GM23338 (cell line): ENCODE data around the gene MYO9B. TPM values are rescaled to one million over a fixed set of nuclear protein-coding genes. Genes with fewer than 3 reads are reported as not detected.

Experiments
- ATAC-seq: fragments of 200-7000 bp; cut with Tn5 transposase; 3 replicates; pipeline ENCODE4 v1.9.1; 2020
- DNase-seq: peaks from one replicate; pipeline ENCODE4 v3.0.0-alpha.2; 2015; ENCODE audit warnings: low spot score
- H2AFZ ChIP-seq: fragments of 200-600 bp; sonication (generic); 2 replicates; pipeline ENCODE4 v1.8.0; 2016; ENCODE audit warnings: antibody characterized with exemption, mild to moderate bottlenecking, moderate library complexity
- H3F3A ChIP-seq: fragments of 200-600 bp; sonication (generic); replicated peaks from 2 replicates; pipeline ENCODE4 v1.8.0; 2017; ENCODE audit warnings: antibody characterized with exemption, mixed run types, low read depth
- H3K27ac ChIP-seq: fragments of 200-600 bp; sonication (generic); 2 replicates; pipeline ENCODE4 v1.6.1; 2016; ENCODE audit warnings: low read depth
- H3K27me3 ChIP-seq: fragments of 200-600 bp; sonication (generic); 2 replicates; pipeline ENCODE4 v1.8.0; 2016; ENCODE audit warnings: mild to moderate bottlenecking, mixed run types, moderate library complexity; ENCODE audit not compliant: insufficient read depth
- H3K36me3 ChIP-seq: fragments of 200-600 bp; sonication (generic); 2 replicates; pipeline ENCODE4 v1.8.0; 2016; ENCODE audit warnings: mild to moderate bottlenecking; ENCODE audit not compliant: insufficient read depth
- H3K4me1 ChIP-seq: fragments of 200-600 bp; sonication (generic); 2 replicates; pipeline ENCODE4 v1.8.0; 2016; ENCODE audit warnings: mild to moderate bottlenecking, moderate library complexity; ENCODE audit not compliant: insufficient read depth
- H3K4me2 ChIP-seq: fragments of 200-600 bp; sonication (generic); 2 replicates; pipeline ENCODE4 v1.7.1; 2017; ENCODE audit warnings: mixed run types
- H3K4me3 ChIP-seq: fragments of 200-600 bp; sonication (generic); 2 replicates; pipeline ENCODE4 v1.6.1; 2016; ENCODE audit warnings: mixed run types
- H3K79me2 ChIP-seq: fragments of 200-600 bp; sonication (generic); replicated peaks from 2 replicates; pipeline ENCODE4 v1.8.0; 2017; ENCODE audit warnings: mild to moderate bottlenecking; ENCODE audit not compliant: insufficient read depth
- H3K9me2 ChIP-seq: fragments of 200-600 bp; sonication (generic); 2 replicates; pipeline ENCODE4 v1.8.0; 2017; ENCODE audit not compliant: insufficient read depth
- H4K20me1 ChIP-seq: fragments of 200-600 bp; sonication (generic); replicated peaks from 2 replicates; pipeline ENCODE4 v1.8.0; 2017; ENCODE audit warnings: mild to moderate bottlenecking; ENCODE audit not compliant: insufficient read depth
- H3K27ac Mint-ChIP-seq: 2 replicates; pipeline ENCODE4 v1.8.0; 2020; ENCODE audit warnings: inconsistent platforms, mild to moderate bottlenecking, moderate library complexity, mixed read lengths
- H3K27me3 Mint-ChIP-seq: 3 replicates; pipeline ENCODE4 v1.8.0; 2022; ENCODE audit warnings: low read depth, mild to moderate bottlenecking, moderate library complexity, mixed read lengths, inconsistent platforms; ENCODE audit not compliant: insufficient read depth, poor library complexity
- H3K36me3 Mint-ChIP-seq: 3 replicates; pipeline ENCODE4 v1.8.0; 2021; ENCODE audit warnings: low read depth, mild to moderate bottlenecking, inconsistent platforms, moderate library complexity, mixed read lengths
- H3K4me1 Mint-ChIP-seq: 3 replicates; pipeline ENCODE4 v1.8.0; 2020; ENCODE audit warnings: mild to moderate bottlenecking, inconsistent platforms, mixed read lengths
- H3K4me3 Mint-ChIP-seq: 3 replicates; pipeline ENCODE4 v1.8.0; 2021; ENCODE audit warnings: moderate library complexity, mild to moderate bottlenecking, inconsistent platforms, mixed read lengths
- H3K9me3 Mint-ChIP-seq: 3 replicates; pipeline ENCODE4 v1.8.0; 2020; ENCODE audit warnings: moderate library complexity, mild to moderate bottlenecking, inconsistent platforms, mixed read lengths
- CREB1 ChIP-seq: fragments of 250-450 bp; sonication (Bioruptor Pico); IDR thresholded peaks from 2 replicates; pipeline ENCODE4 v1.5.0; 2020; ENCODE audit warnings: low read depth, mild to moderate bottlenecking, moderate library complexity
- CTCF ChIP-seq, 2 experiments: fragments of 200-600 bp in 1 of 2; sonication (generic) in 1 of 2; conservative IDR thresholded peaks; 2 replicates each; pipeline versions ENCODE4 v1.5.1 to v1.6.1; 2016 to 2017; ENCODE audit warnings: antibody characterized with exemption in 2 of 2, low read depth in 2 of 2, mild to moderate bottlenecking in 2 of 2, moderate library complexity in 1 of 2
- ETS1 ChIP-seq: IDR thresholded peaks from 2 replicates; pipeline ENCODE4 v1.6.1; 2016; ENCODE audit warnings: antibody characterized with exemption
- EZH2 ChIP-seq: fragments of 200-600 bp; sonication (generic); IDR thresholded peaks from one replicate; pipeline ENCODE4 v1.8.0; 2017; ENCODE audit warnings: antibody characterized with exemption, mild to moderate bottlenecking, low read depth; ENCODE audit not compliant: unreplicated experiment
- EZH2phosphoT487 ChIP-seq: fragments of 200-600 bp; sonication (generic); IDR thresholded peaks from one replicate; pipeline ENCODE4 v1.8.1; 2018; ENCODE audit warnings: antibody characterized with exemption; ENCODE audit not compliant: unreplicated experiment
- JUNB ChIP-seq: IDR thresholded peaks from one replicate; pipeline ENCODE4 v1.6.1; 2016; ENCODE audit warnings: antibody characterized with exemption; ENCODE audit not compliant: unreplicated experiment
- NANOG ChIP-seq: IDR thresholded peaks from 2 replicates; pipeline ENCODE4 v1.6.1; 2016; ENCODE audit warnings: antibody characterized with exemption, borderline replicate concordance
- REST ChIP-seq: IDR thresholded peaks from one replicate; pipeline ENCODE4 v1.6.1; 2018; ENCODE audit warnings: antibody characterized with exemption; ENCODE audit not compliant: unreplicated experiment
- STAT1 ChIP-seq: IDR thresholded peaks from one replicate; pipeline ENCODE4 v1.6.1; 2016; ENCODE audit warnings: antibody characterized with exemption; ENCODE audit not compliant: unreplicated experiment
- ZNF114 ChIP-seq: fragments of 250-450 bp; sonication (Bioruptor Pico); IDR thresholded peaks from 2 replicates; pipeline ENCODE4 v1.5.0; 2020; ENCODE audit warnings: mild to moderate bottlenecking, moderate library complexity
- ZNF331 ChIP-seq: fragments of 250-450 bp; sonication (Bioruptor Pico); IDR thresholded peaks from 2 replicates; pipeline ENCODE4 v1.5.0; 2020; ENCODE audit warnings: low read depth, mild to moderate bottlenecking, moderate library complexity
- ZNF462 ChIP-seq: fragments of 250-450 bp; sonication (Bioruptor Pico); IDR thresholded peaks from 2 replicates; pipeline ENCODE4 v1.5.0; 2020; ENCODE audit warnings: mild to moderate bottlenecking, moderate library complexity
- polyA plus RNA-seq: library from polyadenylated mRNA; unstranded; fragments of >200 nt; fragmentation: Nextera tagmentation; extraction: Ambion mirVana; gene quantifications from 2 replicates; pipeline ENCODE4 v1.2.1, GENCODE V29; 2016
- total RNA-seq: library from RNA; depleted of rRNA; stranded (reverse); fragments of >200 nt; shearing (Covaris generic); gene quantifications from 2 replicates; pipeline ENCODE4 v1.2.3, GENCODE V29; 2014

The MYO9B gene
- total and polyA plus RNA-seq, 2 experiments from 2014 or later, result 28.7 to 61.3 TPM

GRCh38 chr19:17060802-17061201 lies 14.8 kb upstream of the MYO9B start:
- no peaks in the 10 kb centered on the region for H3K9me2 ChIP-seq
- no peak for DNase-seq
- no peaks in the 10 kb centered on the region for H3K27me3 Mint-ChIP-seq
- no peak overlapping the region for H3K4me3 ChIP-seq
- H3K36me3 ChIP-seq, result peaks cover 28% of the 10 kb centered on the region
- H3K4me2 ChIP-seq, result no peak overlapping the region
- H2AFZ ChIP-seq, result no peak overlapping the region
- 0 out of 3 replicates have a peak, but pooled peaks cover 2% of the 10 kb centered on the region for H3K4me1 Mint-ChIP-seq
- no peaks in the 10 kb centered on the region for H3K27me3 ChIP-seq
- no peak for ATAC-seq
- no peaks in the 10 kb centered on the region for H3F3A ChIP-seq
- H4K20me1 ChIP-seq, result peaks cover 14% of the 10 kb centered on the region
- H3K9me3 Mint-ChIP-seq, result peaks cover 14% of the 10 kb centered on the region; the same call in 2 of the 3 replicates
- no peaks in the 10 kb centered on the region for H3K4me1 ChIP-seq
- H3K79me2 ChIP-seq, result peaks cover 54% of the 10 kb centered on the region
- H3K4me3 Mint-ChIP-seq, result no peak overlapping the region
- no peak overlapping the region for H3K27ac Mint-ChIP-seq
- TF ChIP-seq EZH2phosphoT487 (no peak), CTCF (conservative IDR thresholded peaks at IDR 0.05; ENCODE audit: low read depth in 2 of 2) (no peak), NANOG (no peak), EZH2 (no peak), ZNF462 (CRISPR knock-in tag) (no peak), STAT1 (no peak), ETS1 (no peak), CREB1 (CRISPR knock-in tag) (no peak), ZNF114 (CRISPR knock-in tag) (no peak), REST (no peak), JUNB (no peak), ZNF331 (CRISPR knock-in tag) (no peak)
- peaks cover 81% of the 10 kb centered on the region for H3K36me3 Mint-ChIP-seq
- no peak overlapping the region for H3K27ac ChIP-seq
